ENCODE results near the gene POT1.

The POT1 gene

DNA sequence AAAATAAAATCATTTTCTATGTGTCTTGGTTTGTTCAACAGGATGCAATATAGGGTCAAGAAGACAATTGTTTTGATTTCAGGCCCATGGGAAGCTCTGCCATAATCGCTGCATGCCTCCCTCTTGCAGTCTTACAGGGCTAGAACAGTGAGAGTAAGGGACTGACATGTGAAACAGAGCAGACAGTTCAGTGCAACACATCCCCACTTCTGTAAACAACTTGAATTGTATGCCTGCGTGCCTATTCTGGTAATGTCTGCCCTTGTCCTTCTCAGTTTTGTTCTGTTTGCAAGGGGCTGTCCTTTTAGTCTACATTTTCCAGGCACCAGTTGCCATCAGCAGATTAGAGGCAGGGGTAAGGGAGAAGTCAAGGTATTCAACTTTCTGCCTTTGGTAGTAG, 129.2 kb downstream of the POT1 start:
- no peak for DNase-seq

DNA sequence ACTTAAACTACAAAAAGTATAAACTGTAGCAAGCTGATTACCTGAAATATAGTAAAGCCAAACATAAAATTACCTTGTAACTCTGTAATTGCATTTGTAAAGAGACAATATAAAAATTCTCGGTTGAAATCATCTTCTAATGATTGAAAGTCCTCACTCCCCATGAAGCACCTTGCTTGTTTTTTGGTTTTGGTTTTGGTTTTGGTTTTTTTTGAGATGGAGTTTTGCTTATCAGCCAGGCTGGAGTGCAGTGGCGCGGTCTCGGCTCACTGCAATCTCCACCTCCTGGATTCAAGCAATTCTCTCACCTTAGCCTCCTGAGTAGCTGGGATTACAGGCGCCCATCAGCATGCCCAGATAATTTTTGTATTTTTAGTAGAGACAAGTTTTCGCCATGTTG, 130.2 kb downstream of the POT1 start:
- no peak for DNase-seq

- DNase-seq: no peak
Measured at GRCh38 chr7:124796771-124797170, 132.9 kb downstream of the POT1 start.

DNA sequence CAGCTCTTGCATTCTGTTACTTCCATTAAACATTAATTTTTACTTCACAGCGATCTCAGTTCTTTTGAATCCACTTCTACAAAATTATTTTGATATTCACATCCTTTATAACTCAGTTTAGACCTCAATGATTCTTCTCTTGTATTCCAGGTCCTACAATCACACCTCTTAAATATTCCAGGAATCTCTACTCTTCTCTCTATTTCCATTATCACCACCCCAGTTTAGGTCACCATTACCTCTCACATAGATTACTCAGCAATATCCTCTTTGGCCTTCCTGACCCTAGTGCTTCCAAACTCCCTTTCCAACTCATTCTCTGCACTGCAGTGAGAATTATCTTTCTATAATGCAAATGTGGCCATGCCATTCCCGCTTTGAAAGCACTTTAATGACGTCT, 136.9 kb downstream of the POT1 start:
- DNase-seq: no peak

DNA sequence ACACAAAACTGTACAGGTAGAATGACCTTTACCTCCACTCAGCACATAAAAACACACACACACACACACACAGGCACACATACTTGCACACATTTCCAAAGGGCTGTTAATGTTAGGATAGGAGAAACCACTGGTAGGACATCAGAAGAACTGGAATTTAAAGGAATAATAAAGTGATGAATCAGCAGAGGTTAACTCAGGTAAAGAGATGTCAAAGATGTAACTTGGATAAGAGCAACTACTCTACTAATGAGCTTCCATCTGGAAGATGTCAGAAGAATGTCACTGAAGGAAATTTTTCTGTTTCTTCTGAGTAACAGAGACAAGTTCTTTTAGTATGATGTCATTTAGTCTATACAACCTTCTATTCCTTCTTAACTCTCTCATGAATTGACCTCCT, 137.6 kb downstream of the POT1 start:
- DNase-seq: no peak

GRCh38 chr7:124791426-124791825, 138.2 kb downstream of the POT1 start:
- DNase-seq: no peak

DNA sequence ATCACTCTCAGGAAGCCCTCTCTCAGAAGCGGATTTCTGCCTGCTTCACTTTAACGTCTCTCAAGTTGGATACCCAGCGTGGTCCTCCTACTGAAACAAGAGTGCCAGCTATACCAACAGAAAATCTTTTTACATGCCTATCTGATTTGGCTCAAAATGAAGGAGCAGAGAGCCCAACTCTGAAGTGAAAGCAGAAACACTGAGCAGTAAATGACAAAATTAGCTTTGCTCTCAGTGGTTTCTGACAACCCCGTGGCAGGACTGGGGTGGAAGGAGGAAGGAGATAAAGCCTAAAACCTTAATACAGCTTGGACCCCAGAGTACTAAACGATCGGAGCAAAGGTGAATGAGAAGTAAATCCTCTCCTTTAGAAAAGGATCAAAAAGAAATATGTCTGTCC, 139.0 kb downstream of the POT1 start:
- no peak for DNase-seq

DNA sequence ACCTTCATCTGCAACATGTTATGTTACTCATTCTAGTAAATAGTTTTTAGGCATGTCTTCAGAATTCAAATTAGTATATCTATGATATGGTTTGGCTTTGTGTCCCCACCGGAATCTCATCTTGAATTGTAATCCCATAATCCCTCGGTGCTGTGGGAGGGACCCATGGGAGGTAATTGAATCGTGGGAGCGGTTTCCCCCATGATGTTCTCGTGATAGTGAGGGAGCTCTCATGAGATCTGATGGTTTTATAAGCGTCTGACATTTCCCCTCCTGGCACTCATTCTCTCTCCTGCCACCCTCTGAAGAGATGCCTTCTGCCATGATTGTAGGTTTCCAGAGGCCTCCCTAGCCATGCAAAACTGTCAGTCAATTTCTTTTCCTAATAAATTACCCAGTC, 143.6 kb downstream of the POT1 start:
- DNase-seq: no peak

DNA sequence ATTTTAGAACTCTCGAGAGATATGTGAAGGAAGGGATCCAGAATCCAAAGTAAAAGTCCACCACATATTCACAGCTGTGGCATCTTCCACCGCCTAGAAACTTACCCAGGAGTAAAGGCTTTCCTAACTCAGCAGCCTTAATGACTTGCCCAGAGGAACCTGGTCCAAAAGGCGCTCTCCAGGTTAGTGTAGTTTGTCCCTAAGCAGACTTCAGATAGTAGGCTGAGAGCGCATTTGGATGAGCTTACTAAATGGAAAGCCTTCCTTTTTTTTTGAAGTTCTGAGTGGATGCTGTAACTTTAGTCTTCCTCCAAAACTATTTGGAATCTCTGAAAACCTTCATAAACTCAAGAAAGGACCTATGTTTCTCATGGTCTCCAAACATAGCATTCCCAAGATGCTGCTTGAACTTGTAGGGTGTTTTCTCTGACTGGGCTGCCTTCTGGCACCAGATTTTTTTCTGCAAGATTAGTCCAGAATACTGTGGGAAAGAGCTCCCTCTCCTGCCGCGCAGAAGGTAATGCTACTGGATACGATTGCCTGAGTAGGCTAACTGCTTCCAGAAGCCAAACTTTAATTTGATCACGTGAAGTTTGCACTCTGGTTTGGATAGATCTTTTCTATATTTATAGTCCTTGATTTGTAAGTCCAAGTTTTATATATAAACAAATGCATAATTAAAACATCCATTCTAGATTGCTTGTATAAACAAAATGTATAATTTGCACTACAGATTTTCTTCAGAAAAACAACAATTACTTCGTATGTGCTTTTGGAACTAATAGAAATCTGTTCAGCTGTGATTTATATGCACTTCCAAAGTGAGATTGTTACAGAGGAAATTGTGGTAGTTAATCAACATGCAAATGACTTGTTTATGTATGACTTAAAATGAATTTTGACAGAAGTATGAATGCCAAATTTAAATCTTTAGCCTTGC, 144.5 kb downstream of the POT1 start:
- DNase-seq: peak; percentile 8

DNA sequence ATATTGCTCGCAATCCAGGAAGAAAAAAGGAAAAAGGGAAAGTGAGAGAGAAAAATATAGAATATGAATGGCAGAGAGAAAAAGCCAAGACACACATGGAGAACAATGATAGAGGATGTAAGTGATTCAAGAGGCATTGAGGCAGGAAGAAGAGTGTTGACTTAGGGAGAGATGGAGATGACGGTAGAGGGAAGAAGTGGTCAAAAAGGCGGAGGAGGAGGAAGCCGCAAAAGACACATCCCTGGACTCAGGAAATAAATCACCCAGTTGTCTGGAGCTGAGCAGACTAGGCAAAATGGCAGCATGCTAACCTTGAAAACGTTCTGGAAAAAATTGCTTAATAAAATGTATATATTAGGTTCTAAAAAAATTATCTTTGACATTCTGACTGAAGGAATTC, 146.4 kb downstream of the POT1 start:
- DNase-seq: no peak

GRCh38 chr7:124781907-124782734, 147.5 kb downstream of the POT1 start:
- no peak for DNase-seq

GRCh38 chr7:124781418-124781817, 148.2 kb downstream of the POT1 start:
- DNase-seq: no peak

- no peak for DNase-seq
Measured at GRCh38 chr7:124780608-124781007, 149.0 kb downstream of the POT1 start.

DNA sequence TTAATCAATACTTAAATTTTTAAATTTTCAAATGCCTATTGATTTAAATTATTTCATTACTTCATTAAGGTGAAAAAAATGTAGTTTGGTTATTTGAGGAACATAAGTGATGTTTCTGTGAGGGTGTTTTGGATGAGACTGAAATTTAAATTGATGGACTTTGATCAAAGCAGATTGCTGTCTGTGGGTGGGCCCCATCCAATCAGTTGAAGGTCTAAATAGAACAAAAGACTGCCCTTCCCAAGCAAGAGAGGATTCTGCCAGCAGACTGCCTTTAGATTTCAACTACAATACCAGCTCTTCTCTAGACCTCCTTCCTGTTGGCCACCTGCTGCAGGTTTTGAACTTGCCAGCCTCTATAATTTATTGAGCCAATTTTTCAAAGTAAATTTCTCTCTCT, 149.6 kb downstream of the POT1 start:
- no peak for DNase-seq

- no peak for DNase-seq
Measured at GRCh38 chr7:124779620-124780019, 150.0 kb downstream of the POT1 start.

DNA sequence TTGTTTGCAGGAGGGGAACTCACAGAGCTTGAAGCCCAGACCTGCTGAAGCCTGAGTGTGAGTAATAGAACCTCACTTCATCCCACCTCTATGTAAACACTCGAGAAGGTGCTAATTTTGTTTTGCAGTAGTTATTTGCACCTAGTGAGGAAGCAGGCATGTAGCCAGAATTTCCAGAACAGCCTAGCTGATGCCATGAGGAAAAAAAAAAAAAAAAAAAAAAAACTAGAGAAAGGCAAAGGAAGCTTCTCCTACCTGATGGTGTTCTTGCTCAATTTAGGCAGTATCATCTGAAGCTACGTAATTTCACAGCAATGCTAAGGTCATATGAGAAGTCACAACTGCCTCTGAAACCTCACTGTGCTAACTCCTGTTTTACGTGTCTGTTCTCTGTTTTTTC, 150.4 kb downstream of the POT1 start:
- DNase-seq: peak; percentile 4

- no peak for DNase-seq
Measured at GRCh38 chr7:124777268-124777667, 152.4 kb downstream of the POT1 start.

- DNase-seq: no peak
Measured at GRCh38 chr7:124776153-124776552, 153.5 kb downstream of the POT1 start.

DNA sequence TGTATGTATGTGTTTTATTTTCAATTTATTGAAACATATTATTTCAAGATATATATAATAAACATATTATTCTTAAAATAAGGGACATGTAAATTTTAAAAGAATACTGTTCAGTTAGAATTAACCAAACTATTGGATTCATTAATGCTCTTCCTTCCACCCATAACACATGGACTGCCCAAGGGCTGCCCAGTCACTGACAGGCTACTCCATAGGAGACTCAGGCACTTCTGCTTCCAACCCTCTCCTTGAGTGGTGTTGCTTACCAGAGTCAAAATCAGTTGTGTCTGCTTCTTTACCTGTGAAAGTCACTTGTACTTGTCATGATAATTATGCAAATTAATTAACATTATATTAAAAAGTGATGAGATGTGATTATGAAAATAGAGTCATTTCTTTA, 154.2 kb downstream of the POT1 start:
- DNase-seq: no peak

DNA sequence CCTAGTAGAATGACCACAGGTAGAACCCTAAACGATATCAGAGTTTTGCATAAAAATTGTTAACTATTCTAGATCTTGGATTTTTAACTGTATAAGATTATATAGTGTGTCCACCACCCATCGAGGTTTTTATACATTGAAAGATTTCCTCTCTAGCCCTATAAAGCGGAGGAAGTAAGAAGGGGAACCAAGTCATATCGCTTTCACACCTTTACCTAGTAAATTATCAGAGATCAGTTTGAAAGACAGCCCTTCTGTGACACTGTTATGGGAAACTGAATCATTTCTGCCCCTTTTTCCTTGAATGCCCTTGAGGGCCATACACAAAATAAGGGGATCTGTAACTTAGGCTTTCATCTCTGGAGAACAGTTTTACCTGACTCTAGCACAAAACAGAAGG, 155.7 kb downstream of the POT1 start:
- DNase-seq: no peak

DNA sequence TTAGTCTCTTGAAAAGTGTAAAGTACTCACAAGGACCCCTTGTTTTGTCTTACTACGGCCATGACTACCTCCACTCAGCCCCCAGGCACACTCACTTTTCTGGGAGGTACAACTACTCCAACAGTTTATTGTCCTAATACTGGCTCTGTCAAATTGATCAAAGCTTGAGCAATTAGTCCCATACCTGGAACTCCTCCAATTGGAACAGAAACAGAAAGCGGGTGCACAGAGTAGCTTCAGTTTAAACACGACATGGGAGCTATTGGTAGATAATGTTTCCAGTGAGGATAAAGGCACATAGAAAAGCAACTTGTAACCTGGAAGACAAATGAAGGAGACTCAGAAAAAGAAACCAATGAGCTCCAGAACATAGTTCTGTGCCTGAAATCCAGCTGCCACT, 156.3 kb downstream of the POT1 start:
- DNase-seq: no peak

Data from NCI-H2107 (cell line).